Right lobe of liver (tissue), 4 donors: ENCODE data around the gene KLHL41.

ENCODE experiments used
- CTCF ChIP-seq, 4 donors: fragments of 200-600 bp in 3 of 4; fragments of 450-650 bp in 1 of 4; IDR thresholded peaks; one replicate each; pipeline versions ENCODE4 v1.5.1 to v1.8.0; 2016 to 2022; ENCODE audit warnings: antibody characterized with exemption in 4 of 4, mild to moderate bottlenecking in 2 of 4
- POLR2A ChIP-seq: fragments of 450-650 bp; IDR thresholded peaks from one replicate; pipeline ENCODE4 v1.6.1; 2017; ENCODE audit warnings: antibody characterized with exemption, mild to moderate bottlenecking
- donor health status: DM: no; HTN: no; CAD: no.
- donor health status: DM: no; HTN: no; CAD: no.
- donor health status: DM: no; HTN: yes; CAD: no.

GRCh38 chr2:169480079-169480465, 29.4 kb upstream of the KLHL41 start:
- TF ChIP-seq CTCF (IDR thresholded peaks at IDR 0.05), result no peak
- TF ChIP-seq POLR2A, result no peak
